ENCODE measurements around the gene EMX1. TPM values are rescaled to one million over a fixed set of nuclear protein-coding genes. Genes with fewer than 3 reads are reported as not detected.

The EMX1 gene
- polyA plus RNA-seq, 4 donors, result 0.13 to 4.9 (median 1.0) TPM

- Histone ChIP-seq H3K27ac (ENCODE audit: low read depth in 1 of 3, low read length in 2 of 3) (no peak overlapping the region), H3K4me1 (ENCODE audit: control insufficient read depth in 3 of 3, insufficient read depth in 2 of 3, low read depth in 1 of 3, low read length in 2 of 3) (no peaks in the 10 kb centered on the region), H3K27me3 (ENCODE audit: control insufficient read depth in 3 of 3, insufficient read depth in 3 of 3, low read length in 3 of 3) (no peaks in the 10 kb centered on the region), H3K9me3 (ENCODE audit: control insufficient read depth in 2 of 2, insufficient read depth in 1 of 2, low read depth in 1 of 2, low read length in 1 of 2) (no peaks in the 10 kb centered on the region), H3K4me3 (ENCODE audit: low read depth in 1 of 3, low read length in 3 of 3) (no peak overlapping the region), H3K36me3 (ENCODE audit: control insufficient read depth in 3 of 3, insufficient read depth in 2 of 3, low read depth in 1 of 3, low read length in 3 of 3) (peaks cover 0 to 37% (median 0%) of the 10 kb centered on the region in 3 donors)
- FAIRE-seq (no peak), DNase-seq (no peak)
- 82 to 84% (median 84%) methylated on average over 6 of the region's 6 CpGs for WGBS, 3 donors
Measured at GRCh38 chr2:72940361-72940760, 23.0 kb downstream of the EMX1 start.

GRCh38 chr2:72940786-72941185, 23.5 kb downstream of the EMX1 start:
- H3K27ac ChIP-seq (ENCODE audit: low read depth in 1 of 3, low read length in 2 of 3), result no peak overlapping the region
- H3K36me3 ChIP-seq (ENCODE audit: control insufficient read depth in 3 of 3, insufficient read depth in 2 of 3, low read depth in 1 of 3, low read length in 3 of 3), result peaks cover 0 to 38% (median 0%) of the 10 kb centered on the region in 3 donors
- H3K27me3 ChIP-seq (ENCODE audit: control insufficient read depth in 3 of 3, insufficient read depth in 3 of 3, low read length in 3 of 3), result no peaks in the 10 kb centered on the region
- FAIRE-seq (no peak), DNase-seq (no peak)
- H3K4me1 ChIP-seq (ENCODE audit: control insufficient read depth in 3 of 3, insufficient read depth in 2 of 3, low read depth in 1 of 3, low read length in 2 of 3), result no peaks in the 10 kb centered on the region
- no peak overlapping the region for H3K4me3 ChIP-seq (ENCODE audit: low read depth in 1 of 3, low read length in 3 of 3)
- WGBS, 3 donors, result 86 to 96% (median 86%) methylated on average over 6 of the region's 6 CpGs
- no peaks in the 10 kb centered on the region for H3K9me3 ChIP-seq (ENCODE audit: control insufficient read depth in 2 of 2, insufficient read depth in 1 of 2, low read depth in 1 of 2, low read length in 1 of 2)

GRCh38 chr2:72942293-72942692, 25.0 kb downstream of the EMX1 start:
- no peaks in the 10 kb centered on the region for H3K27me3 ChIP-seq (ENCODE audit: control insufficient read depth in 3 of 3, insufficient read depth in 3 of 3, low read length in 3 of 3)
- WGBS, 3 donors, result 81 to 92% (median 91%) methylated on average over 6 to 8 of the region's 8 CpGs
- no peaks in the 10 kb centered on the region for H3K9me3 ChIP-seq (ENCODE audit: control insufficient read depth in 2 of 2, insufficient read depth in 1 of 2, low read depth in 1 of 2, low read length in 1 of 2)
- no peak for DNase-seq
- H3K4me1 ChIP-seq (ENCODE audit: control insufficient read depth in 3 of 3, insufficient read depth in 2 of 3, low read depth in 1 of 3, low read length in 2 of 3), result no peaks in the 10 kb centered on the region
- no peak for FAIRE-seq
- no peak overlapping the region for H3K4me3 ChIP-seq (ENCODE audit: low read depth in 1 of 3, low read length in 3 of 3)
- peaks cover 0 to 38% (median 0%) of the 10 kb centered on the region in 3 donors for H3K36me3 ChIP-seq (ENCODE audit: control insufficient read depth in 3 of 3, insufficient read depth in 2 of 3, low read depth in 1 of 3, low read length in 3 of 3)
- no peak overlapping the region for H3K27ac ChIP-seq (ENCODE audit: low read depth in 1 of 3, low read length in 2 of 3)

GRCh38 chr2:72942881-72943418, 25.6 kb downstream of the EMX1 start:
- H3K27ac ChIP-seq (ENCODE audit: low read depth in 1 of 3, low read length in 2 of 3), result no peak overlapping the region
- no peaks in the 10 kb centered on the region for H3K27me3 ChIP-seq (ENCODE audit: control insufficient read depth in 3 of 3, insufficient read depth in 3 of 3, low read length in 3 of 3)
- 94 to 95% (median 95%) methylated on average over 8 of the region's 8 CpGs for WGBS, 3 donors
- peaks cover 0 to 38% (median 0%) of the 10 kb centered on the region in 3 donors for H3K36me3 ChIP-seq (ENCODE audit: control insufficient read depth in 3 of 3, insufficient read depth in 2 of 3, low read depth in 1 of 3, low read length in 3 of 3)
- FAIRE-seq, result no peak
- no peaks in the 10 kb centered on the region for H3K9me3 ChIP-seq (ENCODE audit: control insufficient read depth in 2 of 2, insufficient read depth in 1 of 2, low read depth in 1 of 2, low read length in 1 of 2)
- no peak for DNase-seq
- H3K4me1 ChIP-seq (ENCODE audit: control insufficient read depth in 3 of 3, insufficient read depth in 2 of 3, low read depth in 1 of 3, low read length in 2 of 3), result no peaks in the 10 kb centered on the region
- no peak overlapping the region for H3K4me3 ChIP-seq (ENCODE audit: low read depth in 1 of 3, low read length in 3 of 3)

GRCh38 chr2:72943540-72944395, 26.4 kb downstream of the EMX1 start:
- H3K4me3 ChIP-seq (ENCODE audit: low read depth in 1 of 3, low read length in 3 of 3), result no peak overlapping the region
- DNase-seq, result no peak
- no peaks in the 10 kb centered on the region for H3K4me1 ChIP-seq (ENCODE audit: control insufficient read depth in 3 of 3, insufficient read depth in 2 of 3, low read depth in 1 of 3, low read length in 2 of 3)
- H3K9me3 ChIP-seq (ENCODE audit: control insufficient read depth in 2 of 2, insufficient read depth in 1 of 2, low read depth in 1 of 2, low read length in 1 of 2), result no peaks in the 10 kb centered on the region
- no peaks in the 10 kb centered on the region for H3K27me3 ChIP-seq (ENCODE audit: control insufficient read depth in 3 of 3, insufficient read depth in 3 of 3, low read length in 3 of 3)
- H3K27ac ChIP-seq (ENCODE audit: low read depth in 1 of 3, low read length in 2 of 3), result no peak overlapping the region
- peaks cover 0 to 38% (median 0%) of the 10 kb centered on the region in 3 donors for H3K36me3 ChIP-seq (ENCODE audit: control insufficient read depth in 3 of 3, insufficient read depth in 2 of 3, low read depth in 1 of 3, low read length in 3 of 3)
- FAIRE-seq, result no peak
- 76 to 85% (median 84%) methylated on average over 7 of the region's 7 CpGs for WGBS, 3 donors

- H3K36me3 ChIP-seq (ENCODE audit: control insufficient read depth in 3 of 3, insufficient read depth in 2 of 3, low read depth in 1 of 3, low read length in 3 of 3), result peaks cover 0 to 41% (median 0%) of the 10 kb centered on the region in 3 donors
- no peaks in the 10 kb centered on the region for H3K9me3 ChIP-seq (ENCODE audit: control insufficient read depth in 2 of 2, insufficient read depth in 1 of 2, low read depth in 1 of 2, low read length in 1 of 2)
- H3K27me3 ChIP-seq (ENCODE audit: control insufficient read depth in 3 of 3, insufficient read depth in 3 of 3, low read length in 3 of 3), result no peaks in the 10 kb centered on the region
- no peak overlapping the region for H3K27ac ChIP-seq (ENCODE audit: low read depth in 1 of 3, low read length in 2 of 3)
- FAIRE-seq (no peak), DNase-seq (no peak)
- H3K4me3 ChIP-seq (ENCODE audit: low read depth in 1 of 3, low read length in 3 of 3), result no peak overlapping the region
- H3K4me1 ChIP-seq (ENCODE audit: control insufficient read depth in 3 of 3, insufficient read depth in 2 of 3, low read depth in 1 of 3, low read length in 2 of 3), result no peaks in the 10 kb centered on the region
- 91 to 96% (median 93%) methylated on average over 15 to 16 of the region's 16 CpGs for whole genome bisulfite sequencing, 3 donors
Measured at GRCh38 chr2:72944804-72945449, 27.6 kb downstream of the EMX1 start.

GRCh38 chr2:72945450-72946019, 28.2 kb downstream of the EMX1 start:
- no peak overlapping the region for H3K4me3 ChIP-seq (ENCODE audit: low read depth in 1 of 3, low read length in 3 of 3)
- H3K27me3 ChIP-seq (ENCODE audit: control insufficient read depth in 3 of 3, insufficient read depth in 3 of 3, low read length in 3 of 3), result no peaks in the 10 kb centered on the region
- DNase-seq (no peak), FAIRE-seq (no peak)
- no peaks in the 10 kb centered on the region for H3K4me1 ChIP-seq (ENCODE audit: control insufficient read depth in 3 of 3, insufficient read depth in 2 of 3, low read depth in 1 of 3, low read length in 2 of 3)
- no peak overlapping the region for H3K27ac ChIP-seq (ENCODE audit: low read depth in 1 of 3, low read length in 2 of 3)
- no peaks in the 10 kb centered on the region for H3K9me3 ChIP-seq (ENCODE audit: control insufficient read depth in 2 of 2, insufficient read depth in 1 of 2, low read depth in 1 of 2, low read length in 1 of 2)
- peaks cover 0 to 36% (median 0%) of the 10 kb centered on the region in 3 donors for H3K36me3 ChIP-seq (ENCODE audit: control insufficient read depth in 3 of 3, insufficient read depth in 2 of 3, low read depth in 1 of 3, low read length in 3 of 3)
- WGBS, 3 donors, result 85 to 93% (median 92%) methylated on average over 9 of the region's 9 CpGs

- Histone ChIP-seq H3K4me1 (ENCODE audit: control insufficient read depth in 3 of 3, insufficient read depth in 2 of 3, low read depth in 1 of 3, low read length in 2 of 3) (no peaks in the 10 kb centered on the region), H3K4me3 (ENCODE audit: low read depth in 1 of 3, low read length in 3 of 3) (no peak overlapping the region), H3K27ac (ENCODE audit: low read depth in 1 of 3, low read length in 2 of 3) (no peak overlapping the region), H3K27me3 (ENCODE audit: control insufficient read depth in 3 of 3, insufficient read depth in 3 of 3, low read length in 3 of 3) (no peaks in the 10 kb centered on the region), H3K36me3 (ENCODE audit: control insufficient read depth in 3 of 3, insufficient read depth in 2 of 3, low read depth in 1 of 3, low read length in 3 of 3) (peaks cover 0 to 31% (median 0%) of the 10 kb centered on the region in 3 donors), H3K9me3 (ENCODE audit: control insufficient read depth in 2 of 2, insufficient read depth in 1 of 2, low read depth in 1 of 2, low read length in 1 of 2) (no peaks in the 10 kb centered on the region)
- FAIRE-seq (no peak), DNase-seq (no peak)
- 88 to 96% (median 96%) methylated on average over 9 of the region's 9 CpGs for WGBS, 3 donors
Measured at GRCh38 chr2:72946466-72946865, 29.1 kb downstream of the EMX1 start.
